Measurements from ENCODE around the gene ELOB.

The ELOB gene

DNA sequence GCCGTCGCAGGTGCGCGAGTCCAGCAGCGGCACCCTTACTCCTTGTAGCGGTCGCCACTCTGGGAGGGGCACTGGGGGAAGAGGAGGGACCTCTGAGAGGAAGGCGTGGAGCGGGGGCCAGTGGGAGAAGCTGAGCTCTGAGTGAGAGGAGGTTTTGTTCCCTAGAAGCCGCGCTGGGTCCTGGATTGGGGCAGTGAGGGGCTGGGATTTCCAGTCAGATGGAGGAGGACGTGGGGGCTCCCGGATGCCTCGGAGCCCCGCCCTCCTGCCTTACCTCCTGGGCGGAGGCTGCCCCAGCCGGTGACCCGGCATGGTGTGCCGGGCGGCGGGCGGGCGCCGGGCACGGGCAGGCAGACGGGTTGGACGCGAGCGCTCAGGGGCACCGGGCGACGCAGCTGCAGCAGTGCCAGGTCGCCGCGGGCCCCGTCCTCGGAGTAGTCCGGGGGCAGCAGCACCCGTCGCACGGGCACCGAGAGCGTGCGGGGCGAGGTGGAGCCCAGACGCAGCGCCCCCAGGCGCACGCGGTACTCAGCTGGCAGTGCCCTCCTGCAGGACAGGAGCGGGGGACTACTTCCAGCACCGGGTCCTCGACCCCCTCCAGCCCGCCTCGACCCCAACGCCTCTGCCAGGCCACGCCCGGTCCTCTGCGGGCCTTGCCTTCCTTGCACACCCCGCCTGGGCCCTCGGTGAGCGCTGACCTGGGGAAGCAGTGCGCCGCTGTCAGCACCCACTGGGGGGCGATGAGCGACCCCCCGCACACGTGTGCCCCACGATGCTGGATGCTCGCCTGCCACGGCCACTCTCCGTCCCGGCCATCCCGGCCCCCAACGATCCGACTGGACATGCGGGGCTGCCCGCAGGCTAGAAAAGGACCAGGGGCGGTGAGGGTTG lies 8.3 kb upstream of the ELOB start:
- no peak for DNase-seq (ENCODE audit: insufficient read length, low spot score)
- FAIRE-seq, result no peak
- TF ChIP-seq POLR2A (IDR thresholded peaks at IDR 0.05; ENCODE audit: low read depth, low read length) (no peak), POLR2AphosphoS5 (IDR thresholded peaks at IDR 0.05; ENCODE audit: low read depth, low read length) (no peak), PAX5 (IDR thresholded peaks at IDR 0.05; ENCODE audit: insufficient read depth, low read length, severe bottlenecking) (no peak), SPI1 (IDR thresholded peaks at IDR 0.05; ENCODE audit: low read depth, low read length) (no peak), TAF1 (IDR thresholded peaks at IDR 0.05; ENCODE audit: low read depth, low read length) (no peak), POU2F2 (IDR thresholded peaks at IDR 0.05; ENCODE audit: low read depth, low read length) (no peak)

DNA sequence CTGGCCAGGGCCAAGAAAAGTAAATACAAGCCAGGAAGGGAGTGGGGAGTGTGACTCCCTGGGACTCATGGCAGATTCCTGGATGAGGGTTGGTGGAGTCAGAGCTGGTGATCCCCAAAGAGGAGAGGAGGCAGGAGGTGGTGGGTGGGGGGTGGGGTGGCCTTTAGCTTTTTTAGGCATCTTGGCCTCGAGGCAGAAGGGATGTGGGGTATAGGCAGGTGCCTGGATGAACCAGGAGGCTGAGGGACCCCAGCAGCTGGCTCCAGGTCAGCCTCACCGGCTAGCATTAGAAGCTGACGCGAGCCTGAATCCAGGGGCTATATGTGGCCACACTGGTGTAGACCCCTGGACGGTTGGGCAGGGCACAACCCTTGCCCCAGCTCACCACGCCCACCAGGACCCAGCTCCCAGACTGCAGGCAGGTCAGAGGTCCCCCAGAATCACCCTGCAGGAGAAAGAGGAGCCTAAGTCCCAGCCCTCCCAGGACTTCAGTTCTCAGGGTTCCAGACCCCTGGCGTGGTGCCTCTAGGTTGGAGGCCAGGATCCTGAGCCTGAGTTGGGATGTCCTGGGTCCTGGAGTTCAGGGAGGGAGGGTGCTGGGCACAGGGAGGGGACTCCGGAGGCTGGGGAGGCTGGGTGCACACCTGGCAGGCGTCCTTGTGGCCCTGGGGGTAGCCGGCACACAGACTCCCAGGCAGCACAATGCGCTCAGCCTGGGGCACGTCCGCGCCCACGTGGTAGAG lies 7.4 kb upstream of the ELOB start:
- FAIRE-seq (no peak), DNase-seq (ENCODE audit: insufficient read length, low spot score) (no peak)
- TF ChIP-seq POLR2A (IDR thresholded peaks at IDR 0.05; ENCODE audit: low read depth, low read length) (no peak), PAX5 (IDR thresholded peaks at IDR 0.05; ENCODE audit: insufficient read depth, low read length, severe bottlenecking) (no peak), POLR2AphosphoS5 (IDR thresholded peaks at IDR 0.05; ENCODE audit: low read depth, low read length) (no peak), TAF1 (IDR thresholded peaks at IDR 0.05; ENCODE audit: low read depth, low read length) (no peak), POU2F2 (IDR thresholded peaks at IDR 0.05; ENCODE audit: low read depth, low read length) (no peak), SPI1 (IDR thresholded peaks at IDR 0.05; ENCODE audit: low read depth, low read length) (no peak)

DNA sequence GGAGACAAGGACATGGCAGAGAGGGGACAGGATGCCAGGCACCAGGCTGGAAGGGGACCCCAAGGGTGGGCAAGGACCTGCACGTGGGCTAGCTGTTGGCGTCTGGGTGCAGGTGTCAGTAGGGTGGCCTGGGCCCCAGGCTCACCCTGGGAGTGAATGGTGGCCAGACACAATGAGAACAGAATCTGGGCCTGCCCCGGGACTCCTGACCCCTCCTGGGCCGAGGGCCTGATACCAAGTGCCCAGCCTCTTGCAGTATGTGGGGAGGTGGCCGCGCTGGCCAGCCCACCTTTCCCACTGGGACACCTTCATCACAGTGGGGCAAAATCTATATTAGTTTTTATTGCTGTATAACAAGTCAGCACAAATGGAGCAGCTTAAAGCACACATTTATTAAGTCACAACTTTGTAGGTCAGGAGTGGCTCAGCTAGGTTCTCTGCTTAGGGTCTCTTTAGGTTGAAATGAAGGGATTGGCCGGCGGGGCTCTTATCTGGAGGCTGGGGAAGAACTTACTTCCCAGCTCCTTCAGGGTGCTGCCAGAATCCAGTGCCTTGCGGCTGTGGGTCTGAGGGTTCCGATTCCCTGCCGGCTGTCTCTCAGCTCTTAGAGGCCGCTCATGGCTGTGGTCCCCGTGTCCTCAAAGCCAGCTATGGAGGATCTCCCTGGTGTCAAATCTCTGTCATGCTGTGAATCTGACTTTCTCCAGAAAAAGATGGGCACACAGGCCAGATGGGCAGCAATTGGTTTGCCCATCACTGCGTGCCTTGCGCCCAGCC lies 6.7 kb upstream of the ELOB start:
- TF ChIP-seq POLR2AphosphoS5 (IDR thresholded peaks at IDR 0.05; ENCODE audit: low read depth, low read length), result no peak
- no peak for TF ChIP-seq SPI1 (IDR thresholded peaks at IDR 0.05; ENCODE audit: low read depth, low read length)
- no peak for TF ChIP-seq PAX5 (IDR thresholded peaks at IDR 0.05; ENCODE audit: insufficient read depth, low read length, severe bottlenecking)
- TF ChIP-seq TAF1 (IDR thresholded peaks at IDR 0.05; ENCODE audit: low read depth, low read length), result no peak
- no peak for TF ChIP-seq POLR2A (IDR thresholded peaks at IDR 0.05; ENCODE audit: low read depth, low read length)
- no peak for TF ChIP-seq POU2F2 (IDR thresholded peaks at IDR 0.05; ENCODE audit: low read depth, low read length)
- FAIRE-seq, result no peak

DNA sequence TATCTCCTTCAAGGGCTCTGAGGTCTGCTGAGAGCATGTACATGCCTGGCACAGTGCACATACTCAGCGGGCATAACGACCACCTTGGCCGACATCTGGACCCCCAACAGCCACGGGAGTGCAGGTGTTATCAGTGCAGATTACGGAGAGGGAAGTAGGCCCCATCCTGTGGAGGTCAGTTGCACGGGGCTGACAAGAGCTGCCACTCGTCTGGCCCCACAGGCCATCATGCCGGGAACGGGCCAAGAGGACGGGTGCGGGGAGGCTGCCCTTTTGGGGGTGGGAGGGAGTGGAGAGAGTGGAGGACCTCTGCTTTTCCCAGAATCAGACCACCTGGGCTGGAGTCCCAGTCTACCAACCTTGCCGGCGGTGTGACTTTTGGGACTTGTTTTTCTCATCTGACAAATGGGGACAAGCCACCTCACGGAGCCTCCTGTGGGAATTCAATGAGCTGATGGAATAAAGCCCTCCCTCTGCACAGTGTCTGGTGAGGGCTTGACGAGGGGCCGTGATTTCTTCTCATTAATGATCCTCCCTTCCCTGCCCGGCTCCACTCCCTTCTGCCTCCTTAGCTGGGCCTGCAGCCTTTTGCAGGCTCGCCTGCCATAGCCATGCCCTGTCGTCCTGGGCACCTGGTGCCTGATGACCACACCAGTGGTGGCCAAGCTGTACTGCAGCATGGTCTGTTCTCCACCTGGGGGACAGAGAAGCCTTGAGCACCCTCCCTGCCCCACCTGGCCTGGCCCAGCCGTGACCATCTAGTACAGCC lies 5.7 kb upstream of the ELOB start:
- FAIRE-seq, result no peak
- DNase-seq (ENCODE audit: insufficient read length, low spot score), result no peak
- no peak for TF ChIP-seq POLR2AphosphoS5 (IDR thresholded peaks at IDR 0.05; ENCODE audit: low read depth, low read length)
- no peak for TF ChIP-seq POLR2A (IDR thresholded peaks at IDR 0.05; ENCODE audit: low read depth, low read length)
- no peak for TF ChIP-seq TAF1 (IDR thresholded peaks at IDR 0.05; ENCODE audit: low read depth, low read length)
- TF ChIP-seq SPI1 (IDR thresholded peaks at IDR 0.05; ENCODE audit: low read depth, low read length), result no peak
- no peak for TF ChIP-seq PAX5 (IDR thresholded peaks at IDR 0.05; ENCODE audit: insufficient read depth, low read length, severe bottlenecking)
- TF ChIP-seq POU2F2 (IDR thresholded peaks at IDR 0.05; ENCODE audit: low read depth, low read length), result no peak

More for the DNA sequence above, 6.7 kb upstream of the ELOB start:
- no peak for DNase-seq (ENCODE audit: insufficient read length, low spot score)

DNA sequence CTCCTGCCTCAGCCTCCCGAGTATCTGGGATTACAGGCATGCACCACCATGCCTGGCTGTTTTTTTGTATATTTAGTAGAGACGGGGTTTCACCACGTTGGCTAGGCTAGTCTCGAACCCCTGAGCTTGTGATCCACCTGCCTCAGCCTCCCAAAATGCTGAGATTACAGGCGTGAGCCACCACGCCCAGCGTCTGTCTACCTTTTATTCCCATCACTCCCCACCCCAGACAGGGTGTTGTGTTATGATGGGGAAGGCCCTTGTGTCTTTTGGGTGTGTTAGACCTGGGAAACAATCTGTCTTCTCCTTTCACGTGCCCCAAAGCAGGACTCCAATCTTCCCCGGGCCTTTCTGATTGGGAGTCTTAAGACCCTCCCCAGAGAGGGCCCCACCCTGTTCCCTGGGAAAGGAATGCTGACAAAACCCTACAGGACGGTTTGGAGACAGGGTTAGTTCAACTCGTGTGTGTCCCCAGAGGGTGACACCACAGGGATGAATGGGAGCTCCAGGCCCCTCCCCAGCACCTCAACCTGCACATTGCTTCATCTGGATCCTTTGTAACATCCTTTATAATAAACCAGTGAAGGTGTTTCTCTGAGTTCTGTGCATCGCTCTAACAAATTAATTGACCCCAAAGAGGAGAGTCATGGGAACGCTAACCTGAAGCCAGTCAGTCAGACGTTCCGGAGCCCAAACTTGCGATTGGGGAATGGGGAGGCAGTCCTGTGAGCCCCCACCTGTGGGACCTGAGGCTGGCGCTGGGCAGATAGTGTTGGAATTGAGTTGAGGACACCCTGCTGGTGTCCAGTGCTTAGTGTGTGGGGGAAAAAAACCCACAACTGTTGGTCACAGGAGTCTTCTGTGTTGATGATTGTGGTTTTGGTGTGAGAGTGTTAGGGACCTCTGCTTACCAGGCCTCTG lies 3.2 kb upstream of the ELOB start:
- DNase-seq (ENCODE audit: insufficient read length, low spot score), result no peak

DNA sequence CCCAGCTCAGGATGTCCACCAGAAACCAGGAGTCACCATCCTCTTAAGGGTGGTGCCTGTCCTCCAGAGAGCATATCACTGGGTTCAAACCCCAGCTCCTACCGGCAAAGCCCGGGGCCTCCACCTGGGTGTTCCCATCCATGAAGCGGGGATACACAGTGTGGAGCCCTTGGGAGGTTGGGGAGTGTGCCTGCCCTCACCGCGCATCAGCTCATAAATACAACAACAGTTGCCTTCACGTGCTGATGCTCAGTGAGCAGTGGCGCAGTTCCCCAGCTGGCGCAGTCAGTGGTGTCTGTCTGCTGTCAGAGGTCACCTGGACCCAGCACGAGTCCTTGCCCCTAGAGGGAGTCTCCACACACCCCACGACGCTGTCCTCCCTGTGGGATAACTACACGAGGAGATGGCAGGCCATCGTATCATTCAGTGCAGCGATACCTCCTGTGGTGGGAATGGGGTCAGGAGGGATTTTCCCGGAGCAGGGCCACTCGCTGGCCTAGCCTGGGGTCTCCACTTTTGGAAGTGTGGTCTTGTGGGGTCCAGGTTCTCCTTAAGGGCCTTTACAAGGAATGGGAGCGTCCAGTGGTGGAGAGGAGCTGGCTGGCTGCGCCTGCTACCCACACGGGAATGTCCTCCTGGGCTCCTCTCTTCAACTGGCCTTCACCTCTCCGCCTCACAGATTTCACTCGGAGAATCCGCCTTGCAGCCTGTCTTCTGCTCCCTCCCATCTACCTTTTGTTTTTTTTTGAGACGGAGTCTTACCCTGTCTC lies 2.3 kb upstream of the ELOB start:
- TF ChIP-seq POLR2AphosphoS5 (IDR thresholded peaks at IDR 0.05; ENCODE audit: low read depth, low read length) (peak; percentile 67), PAX5 (IDR thresholded peaks at IDR 0.05; ENCODE audit: insufficient read depth, low read length, severe bottlenecking) (no peak), SPI1 (IDR thresholded peaks at IDR 0.05; ENCODE audit: low read depth, low read length) (no peak), TAF1 (IDR thresholded peaks at IDR 0.05; ENCODE audit: low read depth, low read length) (no peak), POLR2A (IDR thresholded peaks at IDR 0.05; ENCODE audit: low read depth, low read length) (peak; percentile 22; the same call in 1 of the 2 replicates), POU2F2 (IDR thresholded peaks at IDR 0.05; ENCODE audit: low read depth, low read length) (no peak)
- FAIRE-seq, result no peak
- no peak for DNase-seq (ENCODE audit: insufficient read length, low spot score)

More for the DNA sequence above, 3.2 kb upstream of the ELOB start:
- TF ChIP-seq SPI1 (IDR thresholded peaks at IDR 0.05; ENCODE audit: low read depth, low read length), result no peak
- FAIRE-seq, result no peak

DNA sequence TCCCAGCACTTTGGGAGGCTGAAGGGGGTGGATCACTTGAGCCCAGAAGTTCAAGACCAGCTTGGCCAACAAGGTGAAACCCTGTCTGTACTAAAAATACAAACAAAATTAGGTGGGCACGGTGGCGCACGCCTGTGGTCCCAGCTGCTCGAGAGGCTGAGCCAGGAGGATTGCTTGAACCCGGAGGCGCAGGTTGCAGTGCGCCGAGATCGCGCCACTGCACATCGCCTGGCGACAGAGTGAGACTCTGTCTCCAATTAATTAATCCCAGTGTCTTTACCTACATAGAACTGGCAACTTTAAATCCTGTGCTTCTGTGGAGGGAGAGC lies 1.5 kb upstream of the ELOB start:
- FAIRE-seq (no peak), DNase-seq (ENCODE audit: insufficient read length, low spot score) (no peak)
- TF ChIP-seq POU2F2 (IDR thresholded peaks at IDR 0.05; ENCODE audit: low read depth, low read length), result no peak
- no peak for TF ChIP-seq POLR2AphosphoS5 (IDR thresholded peaks at IDR 0.05; ENCODE audit: low read depth, low read length)
- TF ChIP-seq PAX5 (IDR thresholded peaks at IDR 0.05; ENCODE audit: insufficient read depth, low read length, severe bottlenecking), result no peak
- TF ChIP-seq SPI1 (IDR thresholded peaks at IDR 0.05; ENCODE audit: low read depth, low read length), result no peak
- TF ChIP-seq POLR2A (IDR thresholded peaks at IDR 0.05; ENCODE audit: low read depth, low read length), result no peak
- no peak for TF ChIP-seq TAF1 (IDR thresholded peaks at IDR 0.05; ENCODE audit: low read depth, low read length)

Data from GM12891 (cell line).